Measurements from ENCODE around the gene TYSND1. TPM values are rescaled to one million over a fixed set of nuclear protein-coding genes. Genes with fewer than 3 reads are reported as not detected.
A peak's percentile ranks its signal among the peaks of the same experiment; 100 is the strongest.

TYSND1 gene
- total and polyA plus RNA-seq, 2 of the 13 experiments (the other 11 are each of a cell fraction or from before 2014, with no cell fraction given), result 3.3 to 8.9 TPM

DNA sequence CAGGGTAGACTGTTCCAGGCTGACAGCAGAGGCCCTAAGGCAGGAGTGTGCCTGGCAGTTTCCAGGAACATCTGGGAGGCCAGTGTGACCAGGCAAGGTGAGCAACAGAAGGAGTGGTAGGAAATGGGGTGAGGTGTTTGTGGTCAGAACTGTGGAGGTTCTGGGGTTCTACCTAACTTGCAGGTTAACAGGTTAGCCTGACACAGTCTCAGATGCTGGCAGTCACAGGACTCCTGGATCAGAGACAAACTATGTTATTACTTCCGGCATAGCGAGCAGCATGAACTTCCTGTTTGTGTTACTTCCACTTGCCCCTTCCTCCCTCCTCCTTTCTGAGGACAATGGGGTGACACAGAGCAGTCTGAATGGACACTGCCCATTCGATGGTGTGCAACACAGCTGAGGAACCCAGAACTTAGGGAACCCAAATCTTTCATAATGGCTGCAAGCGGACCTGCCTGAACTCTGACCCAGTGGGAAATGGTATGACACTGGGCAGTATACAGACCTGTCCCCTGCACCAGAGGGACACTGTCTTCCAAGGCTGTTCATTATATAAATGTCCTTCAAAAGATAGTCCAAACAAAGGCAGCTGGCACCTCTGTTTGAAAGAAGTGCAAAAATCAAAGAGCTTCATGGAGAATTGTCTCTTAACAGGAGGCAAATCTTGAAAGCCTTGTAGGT, 27.7 kb upstream of the TYSND1 start (continued):
- TF ChIP-seq XRCC5 (optimal IDR thresholded peaks at IDR 0.05; ENCODE audit: low read length) (no peak), ZFX (CRISPR knock-in tag; IDR thresholded peaks at IDR 0.05; ENCODE audit: low read depth) (peak; percentile 72), ZC3H4 (CRISPR knock-in tag; IDR thresholded peaks at IDR 0.05; ENCODE audit: borderline replicate concordance) (no peak), ZNF792 (CRISPR knock-in tag; IDR thresholded peaks at IDR 0.05) (peak; percentile 69; the same call in 1 of the 2 replicates), GTF3A (CRISPR knock-in tag; conservative IDR thresholded peaks at IDR 0.05) (0 out of 2 replicates have a peak, but pooled peaks have one; percentile 42), EZH2 (conservative IDR thresholded peaks at IDR 0.05; ENCODE audit: low read depth, low read length) (no peak), HHEX (CRISPR knock-in tag; IDR thresholded peaks at IDR 0.05) (no peak), ZMYM4 (CRISPR knock-in tag; IDR thresholded peaks at IDR 0.05) (peak; percentile 62; the same call in 1 of the 2 replicates), ZSCAN20 (CRISPR knock-in tag; IDR thresholded peaks at IDR 0.05; ENCODE audit: borderline replicate concordance) (no peak), NFYC (CRISPR knock-in tag; IDR thresholded peaks at IDR 0.05) (peak; percentile 35), PPARG (CRISPR knock-in tag; conservative IDR thresholded peaks at IDR 0.05) (peak; percentile 93), GATAD1 (CRISPR knock-in tag; IDR thresholded peaks at IDR 0.05) (peak; percentile 61; the same call in 1 of the 2 replicates), E2F1 (CRISPR knock-in tag; IDR thresholded peaks at IDR 0.05) (no peak), FOXO1 (CRISPR knock-in tag; IDR thresholded peaks at IDR 0.05) (peak; percentile 53; the same call in 1 of the 2 replicates), KMT2A (CRISPR knock-in tag; IDR thresholded peaks at IDR 0.05) (0 out of 2 replicates have a peak, but pooled peaks have one; percentile 33), CENPT (CRISPR knock-in tag; IDR thresholded peaks at IDR 0.05; ENCODE audit: low read depth) (no peak), CREB1 (IDR thresholded peaks at IDR 0.05) (0 out of 2 replicates have a peak, but pooled peaks have one; percentile 7), CREB1 (CRISPR knock-in tag; IDR thresholded peaks at IDR 0.05) (no peak), ZNF788 (CRISPR knock-in tag; IDR thresholded peaks at IDR 0.05; ENCODE audit: borderline replicate concordance) (peak; percentile 65; the same call in 1 of the 2 replicates)
- TF ChIP-seq, protein P1, sequence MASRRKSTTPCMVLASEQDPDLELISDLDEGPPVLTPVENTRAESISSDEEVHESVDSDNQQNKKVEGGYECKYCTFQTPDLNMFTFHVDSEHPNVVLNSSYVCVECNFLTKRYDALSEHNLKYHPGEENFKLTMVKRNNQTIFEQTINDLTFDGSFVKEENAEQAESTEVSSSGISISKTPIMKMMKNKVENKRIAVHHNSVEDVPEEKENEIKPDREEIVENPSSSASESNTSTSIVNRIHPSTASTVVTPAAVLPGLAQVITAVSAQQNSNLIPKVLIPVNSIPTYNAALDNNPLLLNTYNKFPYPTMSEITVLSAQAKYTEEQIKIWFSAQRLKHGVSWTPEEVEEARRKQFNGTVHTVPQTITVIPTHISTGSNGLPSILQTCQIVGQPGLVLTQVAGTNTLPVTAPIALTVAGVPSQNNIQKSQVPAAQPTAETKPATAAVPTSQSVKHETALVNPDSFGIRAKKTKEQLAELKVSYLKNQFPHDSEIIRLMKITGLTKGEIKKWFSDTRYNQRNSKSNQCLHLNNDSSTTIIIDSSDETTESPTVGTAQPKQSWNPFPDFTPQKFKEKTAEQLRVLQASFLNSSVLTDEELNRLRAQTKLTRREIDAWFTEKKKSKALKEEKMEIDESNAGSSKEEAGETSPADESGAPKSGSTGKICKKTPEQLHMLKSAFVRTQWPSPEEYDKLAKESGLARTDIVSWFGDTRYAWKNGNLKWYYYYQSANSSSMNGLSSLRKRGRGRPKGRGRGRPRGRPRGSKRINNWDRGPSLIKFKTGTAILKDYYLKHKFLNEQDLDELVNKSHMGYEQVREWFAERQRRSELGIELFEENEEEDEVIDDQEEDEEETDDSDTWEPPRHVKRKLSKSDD (CRISPR knock-in tag; IDR thresholded peaks at IDR 0.05; ENCODE audit: low read depth), result 0 out of 2 replicates have a peak, but pooled peaks have one; percentile 12
- TF ChIP-seq, protein P2, sequence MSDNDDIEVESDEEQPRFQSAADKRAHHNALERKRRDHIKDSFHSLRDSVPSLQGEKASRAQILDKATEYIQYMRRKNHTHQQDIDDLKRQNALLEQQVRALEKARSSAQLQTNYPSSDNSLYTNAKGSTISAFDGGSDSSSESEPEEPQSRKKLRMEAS (IDR thresholded peaks at IDR 0.05), result peak; percentile 66; the same call in 1 of the 2 replicates
- TF ChIP-seq, protein P3, sequence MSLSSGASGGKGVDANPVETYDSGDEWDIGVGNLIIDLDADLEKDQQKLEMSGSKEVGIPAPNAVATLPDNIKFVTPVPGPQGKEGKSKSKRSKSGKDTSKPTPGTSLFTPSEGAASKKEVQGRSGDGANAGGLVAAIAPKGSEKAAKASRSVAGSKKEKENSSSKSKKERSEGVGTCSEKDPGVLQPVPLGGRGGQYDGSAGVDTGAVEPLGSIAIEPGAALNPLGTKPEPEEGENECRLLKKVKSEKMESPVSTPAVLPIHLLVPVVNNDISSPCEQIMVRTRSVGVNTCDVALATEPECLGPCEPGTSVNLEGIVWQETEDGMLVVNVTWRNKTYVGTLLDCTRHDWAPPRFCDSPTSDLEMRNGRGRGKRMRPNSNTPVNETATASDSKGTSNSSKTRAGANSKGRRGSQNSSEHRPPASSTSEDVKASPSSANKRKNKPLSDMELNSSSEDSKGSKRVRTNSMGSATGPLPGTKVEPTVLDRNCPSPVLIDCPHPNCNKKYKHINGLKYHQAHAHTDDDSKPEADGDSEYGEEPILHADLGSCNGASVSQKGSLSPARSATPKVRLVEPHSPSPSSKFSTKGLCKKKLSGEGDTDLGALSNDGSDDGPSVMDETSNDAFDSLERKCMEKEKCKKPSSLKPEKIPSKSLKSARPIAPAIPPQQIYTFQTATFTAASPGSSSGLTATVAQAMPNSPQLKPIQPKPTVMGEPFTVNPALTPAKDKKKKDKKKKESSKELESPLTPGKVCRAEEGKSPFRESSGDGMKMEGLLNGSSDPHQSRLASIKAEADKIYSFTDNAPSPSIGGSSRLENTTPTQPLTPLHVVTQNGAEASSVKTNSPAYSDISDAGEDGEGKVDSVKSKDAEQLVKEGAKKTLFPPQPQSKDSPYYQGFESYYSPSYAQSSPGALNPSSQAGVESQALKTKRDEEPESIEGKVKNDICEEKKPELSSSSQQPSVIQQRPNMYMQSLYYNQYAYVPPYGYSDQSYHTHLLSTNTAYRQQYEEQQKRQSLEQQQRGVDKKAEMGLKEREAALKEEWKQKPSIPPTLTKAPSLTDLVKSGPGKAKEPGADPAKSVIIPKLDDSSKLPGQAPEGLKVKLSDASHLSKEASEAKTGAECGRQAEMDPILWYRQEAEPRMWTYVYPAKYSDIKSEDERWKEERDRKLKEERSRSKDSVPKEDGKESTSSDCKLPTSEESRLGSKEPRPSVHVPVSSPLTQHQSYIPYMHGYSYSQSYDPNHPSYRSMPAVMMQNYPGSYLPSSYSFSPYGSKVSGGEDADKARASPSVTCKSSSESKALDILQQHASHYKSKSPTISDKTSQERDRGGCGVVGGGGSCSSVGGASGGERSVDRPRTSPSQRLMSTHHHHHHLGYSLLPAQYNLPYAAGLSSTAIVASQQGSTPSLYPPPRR (CRISPR knock-in tag; IDR thresholded peaks at IDR 0.05; ENCODE audit: borderline replicate concordance), result peak; percentile 53; the same call in 1 of the 2 replicates

Measured in HepG2 (cell line).